ENCODE results near the gene CYTL1. TPM values are rescaled to one million over a fixed set of nuclear protein-coding genes. Genes with fewer than 3 reads are reported as not detected.

Gene CYTL1
- total RNA-seq, 2 donors from 2014 or later: 3.1 TPM; not detected in 1

- WGBS, 2 donors: 51 to 61% methylated on average over 8 of the region's 8 CpGs
- Histone ChIP-seq H3K36me3 (replicated peaks in 1 of 2; ENCODE audit: insufficient read depth in 1 of 2, low read depth in 2 of 2) (no peaks in the 10 kb centered on the region), H3K4me1 (no peaks in the 10 kb centered on the region), H3K27me3 (no peaks in the 10 kb centered on the region), H3K9me3 (no peaks in the 10 kb centered on the region), H3K4me3 (no peak overlapping the region), H3K27ac (no peak overlapping the region)
- TF ChIP-seq CTCF (IDR thresholded peaks at IDR 0.05) (no peak), POLR2A (IDR thresholded peaks at IDR 0.05) (no peak)
- DNase-seq (no peak), ATAC-seq (no peak)
- intact Hi-C loops (cut with DNase I): no loop called here
These were observed 14.9 kb upstream of the CYTL1 start for GRCh38 chr4:5034206-5034605.

GRCh38 chr4:5033281-5033841 is 14.1 kb upstream of the CYTL1 start:
- TF ChIP-seq CTCF (IDR thresholded peaks at IDR 0.05) (no peak), POLR2A (IDR thresholded peaks at IDR 0.05) (no peak)
- 54 to 65% methylated on average over 10 of the region's 10 CpGs for WGBS, 2 donors
- Histone ChIP-seq H3K27me3 (no peaks in the 10 kb centered on the region), H3K27ac (peak overlapping the region in 1 of 4 donors; percentile 12), H3K36me3 (replicated peaks in 1 of 2; ENCODE audit: insufficient read depth in 1 of 2, low read depth in 2 of 2) (no peaks in the 10 kb centered on the region), H3K4me3 (no peak overlapping the region), H3K9me3 (no peaks in the 10 kb centered on the region), H3K4me1 (no peaks in the 10 kb centered on the region)
- peak in 1 of 4 donors; percentile 25 for DNase-seq
- intact Hi-C loops (cut with DNase I): no loop called here
- ATAC-seq: peak; percentile 28

- ATAC-seq: no peak
- no peak overlapping the region for H3K27ac ChIP-seq
- H3K27me3 ChIP-seq: no peaks in the 10 kb centered on the region
- no peak for TF ChIP-seq CTCF (IDR thresholded peaks at IDR 0.05)
- TF ChIP-seq POLR2A (IDR thresholded peaks at IDR 0.05): no peak
- no peak overlapping the region for H3K4me3 ChIP-seq
- 66 to 71% methylated on average over 5 of the region's 5 CpGs for WGBS, 2 donors
- H3K9me3 ChIP-seq: no peaks in the 10 kb centered on the region
- H3K36me3 ChIP-seq (replicated peaks in 1 of 2; ENCODE audit: insufficient read depth in 1 of 2, low read depth in 2 of 2): no peaks in the 10 kb centered on the region
- no peaks in the 10 kb centered on the region for H3K4me1 ChIP-seq
- intact Hi-C loops (cut with DNase I): no loop called here
- no peak for DNase-seq
These were observed 13.6 kb upstream of the CYTL1 start for GRCh38 chr4:5032813-5033212.

GRCh38 chr4:5030927-5031326 is 11.7 kb upstream of the CYTL1 start:
- Histone ChIP-seq H3K36me3 (replicated peaks in 1 of 2; ENCODE audit: insufficient read depth in 1 of 2, low read depth in 2 of 2) (no peaks in the 10 kb centered on the region), H3K27me3 (no peaks in the 10 kb centered on the region), H3K4me1 (no peaks in the 10 kb centered on the region), H3K9me3 (peaks cover 0 to 4% (median 0%) of the 10 kb centered on the region in 3 donors), H3K27ac (no peak overlapping the region), H3K4me3 (no peak overlapping the region)
- TF ChIP-seq POLR2A (IDR thresholded peaks at IDR 0.05): no peak
- no peak for TF ChIP-seq CTCF (IDR thresholded peaks at IDR 0.05)
- intact Hi-C loops (cut with DNase I): no loop called here
- 64 to 71% methylated on average over 3 of the region's 3 CpGs for WGBS, 2 donors
- ATAC-seq (no peak), DNase-seq (no peak)

GRCh38 chr4:5030221-5030620 is 11.0 kb upstream of the CYTL1 start:
- no peaks in the 10 kb centered on the region for H3K4me1 ChIP-seq
- H3K4me3 ChIP-seq: no peak overlapping the region
- H3K9me3 ChIP-seq: peaks cover 0 to 4% (median 0%) of the 10 kb centered on the region in 3 donors
- H3K27me3 ChIP-seq: no peaks in the 10 kb centered on the region
- intact Hi-C loops (cut with DNase I): no loop called here
- DNase-seq: no peak
- H3K36me3 ChIP-seq (replicated peaks in 1 of 2; ENCODE audit: insufficient read depth in 1 of 2, low read depth in 2 of 2): no peaks in the 10 kb centered on the region
- ATAC-seq: no peak
- TF ChIP-seq CTCF (IDR thresholded peaks at IDR 0.05): no peak
- TF ChIP-seq POLR2A (IDR thresholded peaks at IDR 0.05): no peak
- 54% methylated on average over 4 of the region's 4 CpGs for WGBS, 2 donors
- H3K27ac ChIP-seq: no peak overlapping the region

All from body of pancreas (tissue), 4 donors.